IPS-20b (cell line): ENCODE results near the gene TRAPPC5.

Experiments used
- H3K27ac ChIP-seq: one replicate; pipeline ENCODE4 v1.5.1; 2013; ENCODE audit warnings: low read length
- H3K27me3 ChIP-seq: 2 replicates; pipeline ENCODE4 v1.6.1; 2013; ENCODE audit warnings: mild to moderate bottlenecking, low read length, inconsistent platforms; ENCODE audit not compliant: insufficient read depth
- H3K36me3 ChIP-seq: 2 replicates; pipeline ENCODE4 v1.6.1; 2013; ENCODE audit warnings: low read depth, mild to moderate bottlenecking, inconsistent platforms, low read length, moderate library complexity; ENCODE audit not compliant: insufficient read depth
- H3K4me1 ChIP-seq: 2 replicates; pipeline ENCODE4 v1.6.1; 2013; ENCODE audit warnings: mild to moderate bottlenecking, control low read depth, inconsistent platforms, low read length, moderate library complexity; ENCODE audit not compliant: insufficient read depth
- H3K4me3 ChIP-seq: 2 replicates; pipeline ENCODE4 v1.5.1; 2013; ENCODE audit warnings: mild to moderate bottlenecking, low read length, inconsistent platforms
- H3K9ac ChIP-seq: 2 replicates; pipeline ENCODE4 v1.6.1; 2013; ENCODE audit warnings: low read depth, mild to moderate bottlenecking, inconsistent platforms, low read length, moderate library complexity
- H3K9me3 ChIP-seq: 2 replicates; pipeline ENCODE4 v1.6.1; 2013; ENCODE audit warnings: mild to moderate bottlenecking, low read depth, low read length, inconsistent platforms; ENCODE audit not compliant: insufficient read depth

Gene TRAPPC5

GRCh38 chr19:7679771-7680605, 645 bp upstream of the TRAPPC5 start:
- H3K9me3 ChIP-seq = no peaks in the 10 kb centered on the region
- H3K27me3 ChIP-seq = peaks cover 28% of the 10 kb centered on the region
- no peak overlapping the region for H3K9ac ChIP-seq
- H3K36me3 ChIP-seq = peaks cover 15% of the 10 kb centered on the region
- H3K4me1 ChIP-seq = no peaks in the 10 kb centered on the region; the same call in 1 of the 2 replicates
- peak overlapping the region; percentile 87; the same call in 1 of the 2 replicates for H3K4me3 ChIP-seq
- H3K27ac ChIP-seq = no peak overlapping the region

DNA sequence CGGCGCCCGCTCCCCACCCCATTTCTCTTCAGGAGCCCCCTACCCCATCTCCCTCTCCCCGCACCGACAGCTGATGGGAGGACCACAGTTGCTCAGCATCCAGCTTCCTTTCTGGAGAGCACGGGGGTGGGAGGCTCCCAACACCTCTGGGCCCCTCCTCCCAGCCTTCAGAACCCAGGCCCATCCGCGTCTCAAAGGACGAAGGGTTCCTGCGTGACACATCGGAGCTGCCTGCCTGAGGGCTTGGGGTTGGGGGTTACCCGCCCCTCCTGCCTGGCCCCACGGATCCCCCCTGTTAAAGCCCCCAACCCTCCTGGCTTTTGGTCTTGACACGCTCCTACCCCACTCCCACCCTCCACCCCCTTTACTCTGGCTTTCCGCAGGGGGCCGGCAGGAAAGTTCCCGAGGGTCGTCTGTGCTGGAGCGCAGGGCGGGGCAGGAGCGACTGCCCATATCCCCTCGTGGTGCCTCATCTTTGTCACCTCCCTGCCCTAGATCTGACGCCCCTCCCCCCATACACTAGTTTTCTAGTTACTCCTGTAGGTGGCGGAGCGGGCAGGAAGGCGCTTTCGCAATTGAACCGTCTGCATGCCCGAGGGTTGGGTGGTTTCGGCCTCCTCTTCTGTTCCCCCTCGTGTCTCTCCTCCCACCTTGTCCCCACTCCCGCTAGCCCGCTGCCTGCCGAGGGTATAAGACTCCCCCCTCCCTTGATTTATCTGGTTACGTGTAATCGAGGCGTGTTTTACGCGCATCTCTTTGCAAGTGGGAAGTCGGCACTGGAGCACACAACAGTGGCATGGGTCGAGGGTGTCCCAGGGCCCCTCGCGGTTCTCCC, 924 bp downstream of the TRAPPC5 start:
- Histone ChIP-seq H3K27ac (no peak overlapping the region), H3K4me1 (no peaks in the 10 kb centered on the region; the same call in 1 of the 2 replicates), H3K36me3 (peaks cover 15% of the 10 kb centered on the region), H3K9me3 (no peaks in the 10 kb centered on the region), H3K4me3 (peak overlapping the region; percentile 87), H3K9ac (peak overlapping the region; percentile 83; the same call in 1 of the 2 replicates), H3K27me3 (peaks cover 24% of the 10 kb centered on the region)

- no peaks in the 10 kb centered on the region; the same call in 1 of the 2 replicates for H3K4me1 ChIP-seq
- peak overlapping the region; percentile 52; the same call in 1 of the 2 replicates for H3K9ac ChIP-seq
- H3K27ac ChIP-seq = no peak overlapping the region
- H3K4me3 ChIP-seq = peak overlapping the region; percentile 87; the same call in 1 of the 2 replicates
- H3K36me3 ChIP-seq = peaks cover 15% of the 10 kb centered on the region
- H3K27me3 ChIP-seq = peaks cover 16% of the 10 kb centered on the region
- H3K9me3 ChIP-seq = no peaks in the 10 kb centered on the region
Measured at GRCh38 chr19:7682175-7682855, 1.7 kb downstream of the TRAPPC5 start.

- Histone ChIP-seq H3K4me1 (no peaks in the 10 kb centered on the region; the same call in 1 of the 2 replicates), H3K27ac (no peak overlapping the region), H3K9ac (no peak overlapping the region), H3K36me3 (peaks cover 15% of the 10 kb centered on the region), H3K4me3 (no peak overlapping the region), H3K27me3 (no peaks in the 10 kb centered on the region), H3K9me3 (no peaks in the 10 kb centered on the region)
Measured at GRCh38 chr19:7685546-7686445, 5.2 kb downstream of the TRAPPC5 start.

DNA sequence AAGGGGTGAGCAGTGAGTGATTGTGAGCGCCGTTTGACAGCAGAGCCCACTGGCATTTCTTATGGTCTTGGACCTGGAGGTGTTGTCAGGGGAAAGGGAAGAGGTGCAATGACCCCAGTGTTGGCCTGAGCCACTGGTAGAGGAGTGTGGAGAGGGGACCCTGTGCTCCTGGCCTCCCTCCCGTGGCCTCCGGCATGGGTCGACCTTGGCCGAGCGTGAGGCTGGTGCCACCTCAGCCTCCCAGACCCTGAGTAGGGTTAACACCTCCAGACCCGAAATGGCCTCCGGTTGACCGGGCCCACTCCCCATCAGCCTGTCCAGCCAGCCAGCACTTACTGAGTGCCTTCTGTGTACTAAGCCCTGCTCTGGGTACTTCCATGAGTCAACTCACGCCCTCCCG, 6.5 kb downstream of the TRAPPC5 start:
- no peaks in the 10 kb centered on the region; the same call in 1 of the 2 replicates for H3K4me1 ChIP-seq
- no peaks in the 10 kb centered on the region for H3K9me3 ChIP-seq
- peaks cover 14% of the 10 kb centered on the region for H3K36me3 ChIP-seq
- no peak overlapping the region for H3K4me3 ChIP-seq
- H3K9ac ChIP-seq = no peak overlapping the region
- no peak overlapping the region for H3K27ac ChIP-seq
- 0 out of 2 replicates have a peak, but pooled peaks cover under 1% of the 10 kb centered on the region for H3K27me3 ChIP-seq

DNA sequence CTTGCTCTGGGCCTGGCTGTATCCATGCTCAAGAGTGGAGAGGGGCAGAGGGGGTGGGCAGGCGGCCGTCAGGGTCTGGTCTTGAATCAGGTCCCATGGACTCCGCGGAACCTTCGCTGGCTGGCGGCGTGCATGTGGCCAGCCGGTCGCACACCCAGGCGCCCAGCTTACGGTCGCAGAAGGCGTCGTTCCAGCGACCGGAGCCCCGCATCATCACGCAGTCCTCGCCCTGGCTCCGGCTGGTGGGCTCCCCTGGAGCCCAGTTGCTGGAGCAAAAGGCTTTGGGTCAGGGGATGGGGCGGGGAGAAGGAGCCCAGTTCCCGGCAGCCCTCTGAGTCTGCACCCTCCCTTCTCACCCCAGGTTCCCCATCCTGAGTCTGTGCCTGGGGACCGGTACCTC, 8.5 kb downstream of the TRAPPC5 start:
- Histone ChIP-seq H3K9me3 (no peaks in the 10 kb centered on the region), H3K27me3 (peaks cover 6% of the 10 kb centered on the region; the same call in 1 of the 2 replicates), H3K9ac (no peak overlapping the region), H3K27ac (no peak overlapping the region), H3K4me3 (no peak overlapping the region), H3K4me1 (no peaks in the 10 kb centered on the region; the same call in 1 of the 2 replicates), H3K36me3 (no peaks in the 10 kb centered on the region)

DNA sequence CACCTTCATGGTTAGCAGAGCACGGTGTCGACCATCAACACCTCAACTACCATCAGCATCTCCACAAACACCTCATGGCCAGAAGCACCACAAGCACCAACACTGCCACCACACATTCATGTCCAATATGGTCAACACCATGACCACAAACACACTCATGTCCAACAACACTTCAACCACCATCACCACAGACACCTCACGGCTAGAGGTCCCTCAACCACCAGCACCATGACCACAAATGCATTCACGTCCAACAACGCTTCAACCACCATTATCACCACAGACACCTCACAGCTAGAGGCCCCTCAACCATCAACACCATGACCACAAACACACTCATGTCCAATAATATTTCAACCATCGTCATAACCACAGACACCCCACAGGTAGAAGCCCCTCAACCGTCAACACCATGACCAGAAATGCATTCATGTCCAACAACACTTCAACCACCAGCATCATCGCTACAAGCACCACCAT, 10.2 kb downstream of the TRAPPC5 start:
- Histone ChIP-seq H3K9me3 (no peaks in the 10 kb centered on the region), H3K4me3 (no peak overlapping the region), H3K27ac (no peak overlapping the region), H3K27me3 (peaks cover 6% of the 10 kb centered on the region; the same call in 1 of the 2 replicates), H3K36me3 (no peaks in the 10 kb centered on the region), H3K4me1 (no peaks in the 10 kb centered on the region), H3K9ac (no peak overlapping the region)

DNA sequence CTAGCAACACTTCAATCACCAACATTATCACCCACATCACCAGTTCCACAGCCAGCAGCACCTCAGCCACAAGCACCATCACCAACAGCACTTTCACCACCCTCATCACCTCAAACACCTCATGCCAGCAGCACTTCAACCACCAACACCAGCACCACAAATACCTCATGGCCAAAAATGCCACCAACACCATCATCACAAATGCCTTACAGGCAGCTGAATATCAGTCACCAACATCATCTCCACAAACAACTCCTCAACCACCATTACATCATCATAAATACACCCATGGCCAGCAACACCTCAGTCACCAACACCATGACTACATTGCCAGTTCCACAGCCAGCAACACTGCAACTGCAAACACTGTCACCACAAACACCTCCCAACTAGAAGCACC, 10.9 kb downstream of the TRAPPC5 start:
- Histone ChIP-seq H3K9ac (no peak overlapping the region), H3K9me3 (no peaks in the 10 kb centered on the region), H3K36me3 (no peaks in the 10 kb centered on the region), H3K27ac (no peak overlapping the region), H3K27me3 (peaks cover 6% of the 10 kb centered on the region; the same call in 1 of the 2 replicates), H3K4me3 (no peak overlapping the region), H3K4me1 (no peaks in the 10 kb centered on the region)

- Histone ChIP-seq H3K27ac (no peak overlapping the region), H3K4me3 (no peak overlapping the region), H3K27me3 (peaks cover 7% of the 10 kb centered on the region), H3K9ac (no peak overlapping the region), H3K36me3 (no peaks in the 10 kb centered on the region), H3K9me3 (no peaks in the 10 kb centered on the region), H3K4me1 (no peaks in the 10 kb centered on the region; the same call in 1 of the 2 replicates)
Measured at GRCh38 chr19:7692417-7693088, 11.9 kb downstream of the TRAPPC5 start.

- Histone ChIP-seq H3K36me3 (no peaks in the 10 kb centered on the region), H3K9ac (no peak overlapping the region), H3K4me3 (no peak overlapping the region), H3K27me3 (peaks cover 14% of the 10 kb centered on the region), H3K4me1 (no peaks in the 10 kb centered on the region; the same call in 1 of the 2 replicates), H3K27ac (no peak overlapping the region), H3K9me3 (no peaks in the 10 kb centered on the region)
Measured at GRCh38 chr19:7694499-7694898, 13.9 kb downstream of the TRAPPC5 start.
